Liver (tissue), 3 donors: ENCODE data around the gene P4HA1.

Source experiments
- EGR1 ChIP-seq, 2 donors: IDR thresholded peaks; 2 replicates each; pipeline ENCODE4 v1.6.1; 2016 to 2018; ENCODE audit warnings: antibody characterized with exemption in 2 of 2, low read depth in 2 of 2
- GABPA ChIP-seq, 2 donors: IDR thresholded peaks in 1 of 2; conservative IDR thresholded peaks in 1 of 2; 2 replicates each; pipeline ENCODE4 v1.6.1; 2016; ENCODE audit warnings: antibody characterized with exemption in 2 of 2, mild to moderate bottlenecking in 1 of 2, moderate library complexity in 1 of 2
- HNF4A ChIP-seq, 2 donors: conservative IDR thresholded peaks; 2 replicates each; pipeline ENCODE4 v1.6.1; 2016; ENCODE audit warnings: antibody characterized with exemption in 2 of 2, mild to moderate bottlenecking in 2 of 2
- JUND ChIP-seq, 2 donors: IDR thresholded peaks; 2 replicates each; pipeline ENCODE4 v1.6.1; 2016; ENCODE audit warnings: antibody characterized with exemption in 2 of 2
- RAD21 ChIP-seq, 2 donors: IDR thresholded peaks; 2 replicates each; pipeline ENCODE4 v1.6.1; 2016; ENCODE audit warnings: antibody characterized with exemption in 2 of 2, mild to moderate bottlenecking in 2 of 2
- RXRA ChIP-seq, 2 donors: IDR thresholded peaks; 2 replicates each; pipeline ENCODE4 v1.6.1; 2017 to 2018; ENCODE audit warnings: antibody characterized with exemption in 2 of 2, mild to moderate bottlenecking in 1 of 2
- TAF1 ChIP-seq: conservative IDR thresholded peaks from 2 replicates; pipeline ENCODE4 v1.6.1; 2016; ENCODE audit warnings: antibody characterized with exemption, mild to moderate bottlenecking
- YY1 ChIP-seq: IDR thresholded peaks from 2 replicates; pipeline ENCODE4 v1.6.1; 2016; ENCODE audit warnings: antibody characterized with exemption, mild to moderate bottlenecking
- TF ChIP-seq, protein P1 (sequence below): fragments of 150-350 bp; IDR thresholded peaks from 2 replicates; pipeline ENCODE4 v1.5.1; 2017; ENCODE audit warnings: improper control_type of control experiment, low read depth, low read length; ENCODE audit not compliant: missing input control
- TF ChIP-seq, protein P2 (sequence below): IDR thresholded peaks from 2 replicates; pipeline ENCODE4 v1.6.1; 2016; ENCODE audit warnings: antibody characterized with exemption
- TF ChIP-seq, protein P3 (sequence below): IDR thresholded peaks from 2 replicates; pipeline ENCODE4 v1.6.1; 2016; ENCODE audit warnings: antibody characterized with exemption, mild to moderate bottlenecking
- TF ChIP-seq, protein P4 (sequence below): IDR thresholded peaks from 2 replicates; pipeline ENCODE4 v1.6.1; 2016; ENCODE audit warnings: antibody characterized with exemption
- TF ChIP-seq, protein P5 (sequence below): IDR thresholded peaks from 2 replicates; pipeline ENCODE4 v1.6.1; 2016; ENCODE audit warnings: antibody characterized with exemption
- donor health status: healthy.
- donor health status: healthy.

DNA sequence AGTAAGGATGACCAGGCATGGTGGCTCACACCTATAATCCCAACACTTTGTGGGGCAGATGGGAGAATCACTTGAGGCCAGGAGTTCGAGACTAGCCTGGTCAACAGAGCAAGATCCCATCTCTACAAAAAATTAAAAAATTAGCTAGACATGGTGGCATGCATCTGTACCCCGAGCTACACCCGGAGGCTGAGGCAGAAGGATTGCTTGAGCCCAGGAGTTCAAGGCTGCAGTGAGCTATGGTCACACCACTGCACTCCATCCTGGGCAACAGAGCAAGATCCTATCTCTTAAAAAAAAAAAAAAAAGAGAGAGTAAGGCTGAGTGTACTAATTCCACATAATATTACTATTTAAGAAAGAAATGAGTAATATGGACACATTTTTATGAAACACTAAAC, 3.8 kb downstream of the P4HA1 start:
- TF ChIP-seq, protein P1, sequence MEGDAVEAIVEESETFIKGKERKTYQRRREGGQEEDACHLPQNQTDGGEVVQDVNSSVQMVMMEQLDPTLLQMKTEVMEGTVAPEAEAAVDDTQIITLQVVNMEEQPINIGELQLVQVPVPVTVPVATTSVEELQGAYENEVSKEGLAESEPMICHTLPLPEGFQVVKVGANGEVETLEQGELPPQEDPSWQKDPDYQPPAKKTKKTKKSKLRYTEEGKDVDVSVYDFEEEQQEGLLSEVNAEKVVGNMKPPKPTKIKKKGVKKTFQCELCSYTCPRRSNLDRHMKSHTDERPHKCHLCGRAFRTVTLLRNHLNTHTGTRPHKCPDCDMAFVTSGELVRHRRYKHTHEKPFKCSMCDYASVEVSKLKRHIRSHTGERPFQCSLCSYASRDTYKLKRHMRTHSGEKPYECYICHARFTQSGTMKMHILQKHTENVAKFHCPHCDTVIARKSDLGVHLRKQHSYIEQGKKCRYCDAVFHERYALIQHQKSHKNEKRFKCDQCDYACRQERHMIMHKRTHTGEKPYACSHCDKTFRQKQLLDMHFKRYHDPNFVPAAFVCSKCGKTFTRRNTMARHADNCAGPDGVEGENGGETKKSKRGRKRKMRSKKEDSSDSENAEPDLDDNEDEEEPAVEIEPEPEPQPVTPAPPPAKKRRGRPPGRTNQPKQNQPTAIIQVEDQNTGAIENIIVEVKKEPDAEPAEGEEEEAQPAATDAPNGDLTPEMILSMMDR, result no peak
- TF ChIP-seq, protein P2, sequence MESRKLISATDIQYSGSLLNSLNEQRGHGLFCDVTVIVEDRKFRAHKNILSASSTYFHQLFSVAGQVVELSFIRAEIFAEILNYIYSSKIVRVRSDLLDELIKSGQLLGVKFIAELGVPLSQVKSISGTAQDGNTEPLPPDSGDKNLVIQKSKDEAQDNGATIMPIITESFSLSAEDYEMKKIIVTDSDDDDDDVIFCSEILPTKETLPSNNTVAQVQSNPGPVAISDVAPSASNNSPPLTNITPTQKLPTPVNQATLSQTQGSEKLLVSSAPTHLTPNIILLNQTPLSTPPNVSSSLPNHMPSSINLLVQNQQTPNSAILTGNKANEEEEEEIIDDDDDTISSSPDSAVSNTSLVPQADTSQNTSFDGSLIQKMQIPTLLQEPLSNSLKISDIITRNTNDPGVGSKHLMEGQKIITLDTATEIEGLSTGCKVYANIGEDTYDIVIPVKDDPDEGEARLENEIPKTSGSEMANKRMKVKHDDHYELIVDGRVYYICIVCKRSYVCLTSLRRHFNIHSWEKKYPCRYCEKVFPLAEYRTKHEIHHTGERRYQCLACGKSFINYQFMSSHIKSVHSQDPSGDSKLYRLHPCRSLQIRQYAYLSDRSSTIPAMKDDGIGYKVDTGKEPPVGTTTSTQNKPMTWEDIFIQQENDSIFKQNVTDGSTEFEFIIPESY, result no peak
- TF ChIP-seq JUND (IDR thresholded peaks at IDR 0.05) (no peak), GABPA (IDR thresholded peaks at IDR 0.05 in 1 of 2, conservative IDR thresholded peaks at IDR 0.05 in 1 of 2) (no peak), RXRA (IDR thresholded peaks at IDR 0.05) (no peak), EGR1 (IDR thresholded peaks at IDR 0.05; ENCODE audit: low read depth in 2 of 2) (no peak), RAD21 (IDR thresholded peaks at IDR 0.05) (no peak), HNF4A (conservative IDR thresholded peaks at IDR 0.05) (no peak), YY1 (no peak), TAF1 (no peak)
- TF ChIP-seq, protein P3, sequence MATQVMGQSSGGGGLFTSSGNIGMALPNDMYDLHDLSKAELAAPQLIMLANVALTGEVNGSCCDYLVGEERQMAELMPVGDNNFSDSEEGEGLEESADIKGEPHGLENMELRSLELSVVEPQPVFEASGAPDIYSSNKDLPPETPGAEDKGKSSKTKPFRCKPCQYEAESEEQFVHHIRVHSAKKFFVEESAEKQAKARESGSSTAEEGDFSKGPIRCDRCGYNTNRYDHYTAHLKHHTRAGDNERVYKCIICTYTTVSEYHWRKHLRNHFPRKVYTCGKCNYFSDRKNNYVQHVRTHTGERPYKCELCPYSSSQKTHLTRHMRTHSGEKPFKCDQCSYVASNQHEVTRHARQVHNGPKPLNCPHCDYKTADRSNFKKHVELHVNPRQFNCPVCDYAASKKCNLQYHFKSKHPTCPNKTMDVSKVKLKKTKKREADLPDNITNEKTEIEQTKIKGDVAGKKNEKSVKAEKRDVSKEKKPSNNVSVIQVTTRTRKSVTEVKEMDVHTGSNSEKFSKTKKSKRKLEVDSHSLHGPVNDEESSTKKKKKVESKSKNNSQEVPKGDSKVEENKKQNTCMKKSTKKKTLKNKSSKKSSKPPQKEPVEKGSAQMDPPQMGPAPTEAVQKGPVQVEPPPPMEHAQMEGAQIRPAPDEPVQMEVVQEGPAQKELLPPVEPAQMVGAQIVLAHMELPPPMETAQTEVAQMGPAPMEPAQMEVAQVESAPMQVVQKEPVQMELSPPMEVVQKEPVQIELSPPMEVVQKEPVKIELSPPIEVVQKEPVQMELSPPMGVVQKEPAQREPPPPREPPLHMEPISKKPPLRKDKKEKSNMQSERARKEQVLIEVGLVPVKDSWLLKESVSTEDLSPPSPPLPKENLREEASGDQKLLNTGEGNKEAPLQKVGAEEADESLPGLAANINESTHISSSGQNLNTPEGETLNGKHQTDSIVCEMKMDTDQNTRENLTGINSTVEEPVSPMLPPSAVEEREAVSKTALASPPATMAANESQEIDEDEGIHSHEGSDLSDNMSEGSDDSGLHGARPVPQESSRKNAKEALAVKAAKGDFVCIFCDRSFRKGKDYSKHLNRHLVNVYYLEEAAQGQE, result no peak
- TF ChIP-seq, protein P4, sequence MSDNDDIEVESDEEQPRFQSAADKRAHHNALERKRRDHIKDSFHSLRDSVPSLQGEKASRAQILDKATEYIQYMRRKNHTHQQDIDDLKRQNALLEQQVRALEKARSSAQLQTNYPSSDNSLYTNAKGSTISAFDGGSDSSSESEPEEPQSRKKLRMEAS, result no peak
- TF ChIP-seq, protein P5, sequence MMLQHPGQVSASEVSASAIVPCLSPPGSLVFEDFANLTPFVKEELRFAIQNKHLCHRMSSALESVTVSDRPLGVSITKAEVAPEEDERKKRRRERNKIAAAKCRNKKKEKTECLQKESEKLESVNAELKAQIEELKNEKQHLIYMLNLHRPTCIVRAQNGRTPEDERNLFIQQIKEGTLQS, result no peak
